ENCODE measurements around the gene TST. TPM values are rescaled to one million over a fixed set of nuclear protein-coding genes. Genes with fewer than 3 reads are reported as not detected.

Gene TST
- total RNA-seq, 1 donor from 2014 or later = 39.0 TPM

DNA sequence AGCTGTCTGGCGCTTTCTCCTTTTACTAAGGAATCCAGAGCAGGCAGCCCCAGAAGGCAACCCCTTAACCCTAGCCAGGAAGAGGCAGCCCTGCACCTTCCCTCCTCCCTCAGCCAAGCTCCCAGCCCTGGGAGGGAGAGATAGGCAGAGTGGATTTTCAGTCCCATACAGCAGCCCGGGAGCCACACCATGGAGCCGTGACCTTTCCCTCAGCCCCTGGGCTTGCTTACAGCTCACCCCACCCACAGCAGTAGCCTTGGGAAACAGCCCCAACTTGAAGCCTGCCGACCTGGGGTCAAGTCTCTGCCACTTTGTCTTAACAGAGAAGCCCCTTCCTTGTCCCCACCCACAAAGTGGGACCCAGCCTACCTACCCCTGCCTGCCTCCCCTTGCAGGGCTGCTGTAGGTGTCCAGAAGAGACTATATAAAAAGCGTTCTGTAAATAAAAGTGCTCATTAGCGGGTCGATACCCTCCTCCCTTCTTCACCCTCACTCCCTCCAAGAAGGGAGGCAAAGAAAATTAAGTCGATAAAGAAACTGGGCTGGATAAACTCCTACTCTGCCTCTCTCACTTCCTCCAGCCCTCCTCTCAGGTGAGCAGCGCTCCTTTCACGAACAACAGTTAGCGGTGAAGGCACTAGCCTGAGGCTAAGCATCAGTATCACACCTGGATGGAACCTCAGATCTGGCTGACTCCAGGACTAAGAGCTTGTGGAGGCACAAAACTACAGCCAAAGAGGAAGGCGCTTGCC lies 4.2 kb downstream of the TST start:
- TF ChIP-seq, protein P1, sequence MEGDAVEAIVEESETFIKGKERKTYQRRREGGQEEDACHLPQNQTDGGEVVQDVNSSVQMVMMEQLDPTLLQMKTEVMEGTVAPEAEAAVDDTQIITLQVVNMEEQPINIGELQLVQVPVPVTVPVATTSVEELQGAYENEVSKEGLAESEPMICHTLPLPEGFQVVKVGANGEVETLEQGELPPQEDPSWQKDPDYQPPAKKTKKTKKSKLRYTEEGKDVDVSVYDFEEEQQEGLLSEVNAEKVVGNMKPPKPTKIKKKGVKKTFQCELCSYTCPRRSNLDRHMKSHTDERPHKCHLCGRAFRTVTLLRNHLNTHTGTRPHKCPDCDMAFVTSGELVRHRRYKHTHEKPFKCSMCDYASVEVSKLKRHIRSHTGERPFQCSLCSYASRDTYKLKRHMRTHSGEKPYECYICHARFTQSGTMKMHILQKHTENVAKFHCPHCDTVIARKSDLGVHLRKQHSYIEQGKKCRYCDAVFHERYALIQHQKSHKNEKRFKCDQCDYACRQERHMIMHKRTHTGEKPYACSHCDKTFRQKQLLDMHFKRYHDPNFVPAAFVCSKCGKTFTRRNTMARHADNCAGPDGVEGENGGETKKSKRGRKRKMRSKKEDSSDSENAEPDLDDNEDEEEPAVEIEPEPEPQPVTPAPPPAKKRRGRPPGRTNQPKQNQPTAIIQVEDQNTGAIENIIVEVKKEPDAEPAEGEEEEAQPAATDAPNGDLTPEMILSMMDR (IDR thresholded peaks at IDR 0.05; ENCODE audit: unreplicated experiment) = no peak
- no peak for DNase-seq (ENCODE audit: low spot score)
- H3K4me1 Mint-ChIP-seq (ENCODE audit: unreplicated experiment) = peaks cover 8% of the 10 kb centered on the region
- no peaks in the 10 kb centered on the region for H3K36me3 Mint-ChIP-seq (ENCODE audit: low read depth, unreplicated experiment)
- H3K9me3 Mint-ChIP-seq (ENCODE audit: unreplicated experiment) = no peaks in the 10 kb centered on the region
- no peak overlapping the region for H3K4me3 Mint-ChIP-seq (ENCODE audit: unreplicated experiment)
- H3K27ac Mint-ChIP-seq (ENCODE audit: unreplicated experiment) = no peak overlapping the region
- H3K27me3 Mint-ChIP-seq (ENCODE audit: unreplicated experiment) = peaks cover 2% of the 10 kb centered on the region

DNA sequence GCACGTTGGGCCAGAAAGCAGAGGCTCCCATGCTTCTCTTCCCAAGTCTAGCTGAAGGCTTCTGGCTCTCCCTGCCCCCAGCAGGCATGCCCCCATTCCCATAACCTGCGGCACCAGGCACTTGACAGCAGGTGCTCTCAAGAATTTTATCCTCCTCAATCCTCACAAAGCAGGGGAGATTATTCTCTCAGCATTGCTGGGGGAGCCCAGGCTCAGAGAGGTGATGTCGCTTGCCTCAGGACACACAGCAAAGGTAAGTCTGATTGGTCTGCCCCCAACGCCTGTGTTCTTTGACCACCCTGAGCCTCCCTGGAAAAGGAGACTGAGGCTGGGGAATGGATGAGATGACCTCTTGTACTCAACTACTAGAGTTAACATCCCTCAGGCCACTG lies 4.8 kb downstream of the TST start:
- Mint-ChIP-seq H3K4me1 (ENCODE audit: unreplicated experiment) (peaks cover 13% of the 10 kb centered on the region), H3K4me3 (ENCODE audit: unreplicated experiment) (no peak overlapping the region), H3K27me3 (ENCODE audit: unreplicated experiment) (peaks cover 4% of the 10 kb centered on the region), H3K36me3 (ENCODE audit: low read depth, unreplicated experiment) (no peaks in the 10 kb centered on the region), H3K27ac (ENCODE audit: unreplicated experiment) (no peak overlapping the region), H3K9me3 (ENCODE audit: unreplicated experiment) (no peaks in the 10 kb centered on the region)
- TF ChIP-seq, protein P1 (IDR thresholded peaks at IDR 0.05; ENCODE audit: unreplicated experiment) = no peak
- no peak for DNase-seq (ENCODE audit: low spot score)

DNA sequence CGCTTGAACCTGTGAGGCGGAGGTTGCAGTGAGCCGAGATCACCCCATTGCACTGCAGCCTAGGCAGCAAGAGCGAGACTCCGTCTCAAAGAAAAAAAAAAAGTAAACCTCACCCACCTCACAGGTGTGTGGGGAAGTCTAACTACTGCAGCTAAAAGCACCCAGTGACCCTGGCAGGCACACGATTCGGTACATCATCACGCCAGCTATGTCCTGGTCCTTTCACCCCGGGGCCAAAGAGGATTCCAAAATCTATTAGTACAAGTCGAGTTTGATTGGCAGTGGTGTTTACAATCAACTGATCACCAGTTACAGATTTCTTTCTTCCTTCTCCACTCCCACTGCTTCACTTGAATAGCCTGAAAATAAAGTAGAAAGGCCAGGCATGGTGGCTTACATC lies 6.3 kb downstream of the TST start:
- H3K27me3 Mint-ChIP-seq (ENCODE audit: unreplicated experiment) = peaks cover 3% of the 10 kb centered on the region
- H3K36me3 Mint-ChIP-seq (ENCODE audit: low read depth, unreplicated experiment) = no peaks in the 10 kb centered on the region
- no peak for DNase-seq (ENCODE audit: low spot score)
- TF ChIP-seq, protein P1 (IDR thresholded peaks at IDR 0.05; ENCODE audit: unreplicated experiment) = no peak
- no peak overlapping the region for H3K4me3 Mint-ChIP-seq (ENCODE audit: unreplicated experiment)
- H3K9me3 Mint-ChIP-seq (ENCODE audit: unreplicated experiment) = no peaks in the 10 kb centered on the region
- H3K27ac Mint-ChIP-seq (ENCODE audit: unreplicated experiment) = no peak overlapping the region
- peaks cover 27% of the 10 kb centered on the region for H3K4me1 Mint-ChIP-seq (ENCODE audit: unreplicated experiment)

DNA sequence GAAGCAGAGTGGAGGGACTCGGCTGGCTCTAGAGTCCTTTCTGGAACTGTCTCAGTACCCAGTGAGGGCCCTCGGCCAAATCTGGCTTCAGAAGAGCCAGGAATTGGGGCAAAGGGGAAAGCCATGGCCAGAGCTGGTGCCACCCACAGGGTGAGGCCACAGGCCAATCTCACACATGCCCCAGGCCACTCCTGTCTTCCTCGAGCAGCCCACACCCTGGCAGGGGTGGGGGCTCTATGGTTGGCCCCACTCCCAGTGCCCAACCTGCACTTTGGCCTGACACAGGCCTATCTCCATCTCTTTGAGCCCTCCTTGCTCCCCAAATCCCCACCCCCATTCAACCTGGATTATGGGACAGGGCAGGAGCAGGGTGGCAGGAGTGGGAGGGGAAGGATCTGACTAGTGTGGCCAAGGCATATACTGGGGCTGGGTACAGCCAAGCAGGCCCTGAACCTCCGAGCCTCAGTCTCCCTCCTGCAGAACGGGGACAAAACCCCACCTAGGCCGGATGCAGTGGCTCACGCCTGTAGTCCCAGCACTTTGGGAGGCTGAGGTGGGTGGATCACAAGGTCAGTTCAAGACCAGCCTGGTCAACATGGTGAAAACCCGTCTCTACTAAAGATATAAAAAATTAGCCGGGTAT lies 6.9 kb downstream of the TST start:
- Mint-ChIP-seq H3K4me1 (ENCODE audit: unreplicated experiment) (peaks cover 32% of the 10 kb centered on the region), H3K9me3 (ENCODE audit: unreplicated experiment) (no peaks in the 10 kb centered on the region), H3K27ac (ENCODE audit: unreplicated experiment) (no peak overlapping the region), H3K4me3 (ENCODE audit: unreplicated experiment) (no peak overlapping the region), H3K36me3 (ENCODE audit: low read depth, unreplicated experiment) (no peaks in the 10 kb centered on the region), H3K27me3 (ENCODE audit: unreplicated experiment) (peaks cover 3% of the 10 kb centered on the region)
- no peak for DNase-seq (ENCODE audit: low spot score)
- TF ChIP-seq, protein P1 (IDR thresholded peaks at IDR 0.05; ENCODE audit: unreplicated experiment) = no peak

DNA sequence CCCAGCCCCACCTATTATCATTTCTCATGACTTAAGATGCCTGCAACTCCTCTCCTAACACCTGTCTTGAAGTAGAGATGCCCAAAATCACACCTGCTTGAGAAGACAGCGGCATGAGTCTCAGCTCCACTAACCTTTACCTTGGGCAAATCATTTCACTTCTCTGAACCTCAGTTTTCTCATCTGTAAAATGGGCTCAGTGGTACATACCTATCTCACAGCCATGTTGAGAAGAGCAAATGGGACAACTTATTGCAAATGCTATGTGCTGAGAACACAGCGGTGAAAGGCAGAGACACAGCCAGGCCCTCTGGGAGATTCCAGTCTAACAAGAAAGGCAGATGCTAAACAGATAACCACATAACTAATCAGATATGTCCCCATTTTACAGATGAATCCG lies 7.8 kb downstream of the TST start:
- Mint-ChIP-seq H3K36me3 (ENCODE audit: low read depth, unreplicated experiment) (no peaks in the 10 kb centered on the region), H3K4me1 (ENCODE audit: unreplicated experiment) (peaks cover 29% of the 10 kb centered on the region), H3K9me3 (ENCODE audit: unreplicated experiment) (no peaks in the 10 kb centered on the region), H3K27me3 (ENCODE audit: unreplicated experiment) (peaks cover 3% of the 10 kb centered on the region), H3K4me3 (ENCODE audit: unreplicated experiment) (no peak overlapping the region), H3K27ac (ENCODE audit: unreplicated experiment) (no peak overlapping the region)
- TF ChIP-seq, protein P1 (IDR thresholded peaks at IDR 0.05; ENCODE audit: unreplicated experiment) = no peak
- DNase-seq (ENCODE audit: low spot score) = no peak
